Osteoblast (primary cell): Measurements from ENCODE around the gene SLAMF9. TPM values are rescaled to one million over a fixed set of nuclear protein-coding genes. Genes with fewer than 3 reads are reported as not detected.

Source experiments
- DNase-seq: peaks from one replicate; pipeline ENCODE4 v3.0.0; 2011; ENCODE audit warnings: low spot score, mixed read lengths; ENCODE audit not compliant: insufficient read length; ENCODE audit errors: missing footprints
- H2AFZ ChIP-seq: 2 replicates; pipeline ENCODE4 v1.6.0; 2011; ENCODE audit warnings: mild to moderate bottlenecking, low read length
- H3K27ac ChIP-seq: 2 replicates; pipeline ENCODE4 v1.5.1; 2011; ENCODE audit warnings: mild to moderate bottlenecking, low read depth, low read length, moderate library complexity
- H3K27me3 ChIP-seq: 2 replicates; pipeline ENCODE4 v1.6.0; 2012; ENCODE audit warnings: mild to moderate bottlenecking, control low read depth, inconsistent platforms, low read length, moderate library complexity; ENCODE audit not compliant: insufficient read depth
- H3K36me3 ChIP-seq: 2 replicates; pipeline ENCODE4 v1.5.1; 2011; ENCODE audit warnings: mild to moderate bottlenecking, low read length, control low read depth, moderate library complexity; ENCODE audit not compliant: insufficient read depth
- H3K4me1 ChIP-seq: 2 replicates; pipeline ENCODE4 v1.5.1; 2011; ENCODE audit warnings: mild to moderate bottlenecking, low read length, control low read depth, moderate library complexity; ENCODE audit not compliant: insufficient read depth
- H3K4me2 ChIP-seq: 2 replicates; pipeline ENCODE4 v1.6.0; 2011; ENCODE audit warnings: mild to moderate bottlenecking, low read length; ENCODE audit not compliant: insufficient read depth
- H3K4me3 ChIP-seq: fragments of 200-600 bp; sonication (generic); 3 replicates; pipeline ENCODE4 v1.5.1; 2012; ENCODE audit warnings: mild to moderate bottlenecking, low read length, inconsistent platforms; ENCODE audit not compliant: insufficient read depth
- H3K79me2 ChIP-seq: 2 replicates; pipeline ENCODE4 v1.6.0; 2012; ENCODE audit warnings: mild to moderate bottlenecking, low read length, control low read depth, inconsistent platforms; ENCODE audit not compliant: insufficient read depth
- H3K9me3 ChIP-seq: 2 replicates; pipeline ENCODE4 v1.5.1; 2011; ENCODE audit warnings: low read depth, low read length, control low read depth
- H4K20me1 ChIP-seq: 2 replicates; pipeline ENCODE4 v1.6.0; 2012; ENCODE audit warnings: mild to moderate bottlenecking, low read length, control low read depth; ENCODE audit not compliant: insufficient read depth
- CTCF ChIP-seq: IDR thresholded peaks from 2 replicates; pipeline ENCODE4 v1.5.1; 2011; ENCODE audit warnings: mild to moderate bottlenecking, low read depth, low read length, moderate library complexity; ENCODE audit errors: extremely low read depth
- total RNA-seq: library from RNA; depleted of rRNA; stranded (reverse); fragments of >200 nt; gene quantifications from 2 replicates; pipeline ENCODE4 v1.2.3, GENCODE V29; 2012

Gene SLAMF9
- total RNA-seq, 1 donor, result not detected

- Histone ChIP-seq H3K4me2 (no peak overlapping the region), H3K27me3 (peaks cover 7% of the 10 kb centered on the region), H3K27ac (no peak overlapping the region), H3K4me3 (no peak overlapping the region), H4K20me1 (no peaks in the 10 kb centered on the region), H3K79me2 (no peaks in the 10 kb centered on the region), H3K9me3 (no peaks in the 10 kb centered on the region), H3K36me3 (no peaks in the 10 kb centered on the region), H3K4me1 (no peaks in the 10 kb centered on the region), H2AFZ (no peak overlapping the region)
- DNase-seq, result peak; percentile 65
- TF ChIP-seq CTCF, result no peak
These were observed 19.6 kb downstream of the SLAMF9 start for GRCh38 chr1:159934136-159935039.

- Histone ChIP-seq H3K4me2 (no peak overlapping the region), H3K9me3 (no peaks in the 10 kb centered on the region), H3K36me3 (no peaks in the 10 kb centered on the region), H3K27ac (no peak overlapping the region), H3K79me2 (no peaks in the 10 kb centered on the region), H4K20me1 (no peaks in the 10 kb centered on the region), H3K4me3 (no peak overlapping the region), H3K27me3 (peaks cover 3% of the 10 kb centered on the region), H3K4me1 (no peaks in the 10 kb centered on the region), H2AFZ (no peak overlapping the region)
- no peak for DNase-seq
- no peak for TF ChIP-seq CTCF
These were observed 20.7 kb downstream of the SLAMF9 start for GRCh38 chr1:159933347-159933746.

- Histone ChIP-seq H3K27ac (no peak overlapping the region), H4K20me1 (no peaks in the 10 kb centered on the region), H3K9me3 (no peaks in the 10 kb centered on the region), H3K4me3 (no peak overlapping the region), H3K4me2 (no peak overlapping the region), H2AFZ (no peak overlapping the region), H3K36me3 (no peaks in the 10 kb centered on the region), H3K4me1 (no peaks in the 10 kb centered on the region), H3K27me3 (peaks cover 2% of the 10 kb centered on the region), H3K79me2 (no peaks in the 10 kb centered on the region)
- no peak for TF ChIP-seq CTCF
- peak; percentile 88 for DNase-seq
These were observed 21.4 kb downstream of the SLAMF9 start for GRCh38 chr1:159932296-159933285.

- Histone ChIP-seq H3K4me1 (no peaks in the 10 kb centered on the region), H3K9me3 (no peaks in the 10 kb centered on the region), H3K27ac (no peak overlapping the region), H2AFZ (no peak overlapping the region), H3K36me3 (no peaks in the 10 kb centered on the region), H3K4me3 (no peak overlapping the region), H3K79me2 (no peaks in the 10 kb centered on the region), H4K20me1 (no peaks in the 10 kb centered on the region), H3K27me3 (peaks cover 2% of the 10 kb centered on the region), H3K4me2 (no peak overlapping the region)
- peak; percentile 75 for DNase-seq
- no peak for TF ChIP-seq CTCF
These were observed 22.3 kb downstream of the SLAMF9 start for GRCh38 chr1:159931795-159932173.
